HepG2 (cell line): Measurements from ENCODE around the gene HNRNPUL1. TPM values are rescaled to one million over a fixed set of nuclear protein-coding genes. Genes with fewer than 3 reads are reported as not detected.
A peak's percentile ranks its signal among the peaks of the same experiment; 100 is the strongest.

Experiments used
- ASH2L ChIP-seq: fragments of 300-600, 200-600 bp; sonication (generic); IDR thresholded peaks from 2 replicates; pipeline ENCODE4 v1.7.0; 2017; ENCODE audit warnings: low read depth, mild to moderate bottlenecking, moderate library complexity, mixed read lengths, low read length; ENCODE audit not compliant: insufficient read length
- ATF2 ChIP-seq: sonication (generic); formaldehyde crosslinking; IDR thresholded peaks from 2 replicates; pipeline ENCODE4 v1.4.0; 2020; ENCODE audit warnings: missing genetic modification reagents
- HINFP ChIP-seq: sonication (generic); formaldehyde crosslinking; IDR thresholded peaks from 2 replicates; pipeline ENCODE4 v1.4.0; 2020; ENCODE audit warnings: low read depth, mild to moderate bottlenecking, missing genetic modification reagents
- KLF13 ChIP-seq: sonication (generic); formaldehyde crosslinking; IDR thresholded peaks from 2 replicates; pipeline ENCODE4 v1.4.0; 2020; ENCODE audit warnings: mild to moderate bottlenecking, missing genetic modification reagents
- POLR2G ChIP-seq: fragments of 200-400 bp; formaldehyde crosslinking; IDR thresholded peaks from 2 replicates; pipeline ENCODE4 v1.6.1; 2018; ENCODE audit warnings: mild to moderate bottlenecking, low read depth, low read length, moderate library complexity
- RAD21 ChIP-seq: fragments of 450-650 bp; formaldehyde crosslinking; IDR thresholded peaks from 2 replicates; pipeline ENCODE4 v1.5.0; 2020; ENCODE audit warnings: mild to moderate bottlenecking
- SMAD9 ChIP-seq: sonication (generic); formaldehyde crosslinking; IDR thresholded peaks from 2 replicates; pipeline ENCODE4 v1.5.1; 2020; ENCODE audit warnings: mild to moderate bottlenecking, missing genetic modification reagents
- SP140L ChIP-seq: sonication (generic); formaldehyde crosslinking; IDR thresholded peaks from 2 replicates; pipeline ENCODE4 v1.4.0; 2020; ENCODE audit warnings: missing genetic modification reagents, borderline replicate concordance
- TAF1 ChIP-seq: sonication (generic); formaldehyde crosslinking; IDR thresholded peaks from 2 replicates; pipeline ENCODE4 v1.4.0; 2020; ENCODE audit warnings: missing genetic modification reagents
- ZFP82 ChIP-seq: sonication (generic); formaldehyde crosslinking; IDR thresholded peaks from 2 replicates; pipeline ENCODE4 v1.5.1; 2020; ENCODE audit warnings: mild to moderate bottlenecking, missing genetic modification reagents, borderline replicate concordance
- ZNF589 ChIP-seq: sonication (generic); formaldehyde crosslinking; conservative IDR thresholded peaks from 2 replicates; pipeline ENCODE4 v1.8.0; 2022; ENCODE audit warnings: mild to moderate bottlenecking, moderate library complexity, missing genetic modification reagents
- polyA plus RNA-seq, 8 experiments: library from polyadenylated mRNA; depleted of rRNA in 3 of 8; stranded (reverse) in 7 of 8; unstranded in 1 of 8; fragments of >200 nt; fragmentation: Illumina TruSeq in 4 of 8; extraction: Trizol in 4 of 8; gene quantifications; 2 replicates each; pipeline versions ENCODE4 v1.2.1 to v1.2.3, GENCODE V29; 2011 to 2016; ENCODE audit warnings: low read depth in 4 of 8, missing spikeins in 1 of 8, mixed read lengths in 1 of 8; ENCODE audit not compliant: insufficient read depth in 1 of 8
- total RNA-seq, 5 experiments: library from RNA; depleted of rRNA; stranded (reverse); fragments of >200 nt; fragmentation: Illumina TruSeq; extraction: Trizol; gene quantifications; 2 replicates each; pipeline ENCODE4 v1.2.3, GENCODE V29; 2016; ENCODE audit warnings: low read depth in 1 of 5
- TF ChIP-seq, protein P1 (sequence below), 2 experiments: fragments of 450-650 bp in 1 of 2; sonication (generic) in 1 of 2; formaldehyde crosslinking in 1 of 2; IDR thresholded peaks; 2 replicates each; pipeline versions ENCODE4 v1.6.1 to v1.8.0; 2016 to 2022; ENCODE audit warnings: antibody characterized with exemption in 1 of 2, mild to moderate bottlenecking in 1 of 2, missing genetic modification reagents in 1 of 2
- TF ChIP-seq, protein P2 (sequence below): sonication (generic); formaldehyde crosslinking; IDR thresholded peaks from 2 replicates; pipeline ENCODE4 v1.4.0; 2020; ENCODE audit warnings: missing genetic modification reagents, borderline replicate concordance

HNRNPUL1 gene
- total and polyA plus RNA-seq, 2 of the 13 experiments (the other 11 are each of a cell fraction or from before 2014, with no cell fraction given) = 30.9 to 81.7 TPM

GRCh38 chr19:41263042-41263849 is 926 bp upstream of the HNRNPUL1 start (continued):
- TF ChIP-seq, protein P1, sequence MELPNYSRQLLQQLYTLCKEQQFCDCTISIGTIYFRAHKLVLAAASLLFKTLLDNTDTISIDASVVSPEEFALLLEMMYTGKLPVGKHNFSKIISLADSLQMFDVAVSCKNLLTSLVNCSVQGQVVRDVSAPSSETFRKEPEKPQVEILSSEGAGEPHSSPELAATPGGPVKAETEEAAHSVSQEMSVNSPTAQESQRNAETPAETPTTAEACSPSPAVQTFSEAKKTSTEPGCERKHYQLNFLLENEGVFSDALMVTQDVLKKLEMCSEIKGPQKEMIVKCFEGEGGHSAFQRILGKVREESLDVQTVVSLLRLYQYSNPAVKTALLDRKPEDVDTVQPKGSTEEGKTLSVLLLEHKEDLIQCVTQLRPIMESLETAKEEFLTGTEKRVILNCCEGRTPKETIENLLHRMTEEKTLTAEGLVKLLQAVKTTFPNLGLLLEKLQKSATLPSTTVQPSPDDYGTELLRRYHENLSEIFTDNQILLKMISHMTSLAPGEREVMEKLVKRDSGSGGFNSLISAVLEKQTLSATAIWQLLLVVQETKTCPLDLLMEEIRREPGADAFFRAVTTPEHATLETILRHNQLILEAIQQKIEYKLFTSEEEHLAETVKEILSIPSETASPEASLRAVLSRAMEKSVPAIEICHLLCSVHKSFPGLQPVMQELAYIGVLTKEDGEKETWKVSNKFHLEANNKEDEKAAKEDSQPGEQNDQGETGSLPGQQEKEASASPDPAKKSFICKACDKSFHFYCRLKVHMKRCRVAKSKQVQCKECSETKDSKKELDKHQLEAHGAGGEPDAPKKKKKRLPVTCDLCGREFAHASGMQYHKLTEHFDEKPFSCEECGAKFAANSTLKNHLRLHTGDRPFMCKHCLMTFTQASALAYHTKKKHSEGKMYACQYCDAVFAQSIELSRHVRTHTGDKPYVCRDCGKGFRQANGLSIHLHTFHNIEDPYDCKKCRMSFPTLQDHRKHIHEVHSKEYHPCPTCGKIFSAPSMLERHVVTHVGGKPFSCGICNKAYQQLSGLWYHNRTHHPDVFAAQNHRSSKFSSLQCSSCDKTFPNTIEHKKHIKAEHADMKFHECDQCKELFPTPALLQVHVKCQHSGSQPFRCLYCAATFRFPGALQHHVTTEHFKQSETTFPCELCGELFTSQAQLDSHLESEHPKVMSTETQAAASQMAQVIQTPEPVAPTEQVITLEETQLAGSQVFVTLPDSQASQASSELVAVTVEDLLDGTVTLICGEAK (IDR thresholded peaks at IDR 0.05) = no peak
- TF ChIP-seq, protein P1 (CRISPR knock-in tag; IDR thresholded peaks at IDR 0.05) = peak; percentile 5; the same call in 1 of the 2 replicates
- TF ChIP-seq ATF2 (CRISPR knock-in tag) (no peak), ZFP82 (CRISPR knock-in tag) (no peak), ASH2L (peak; percentile 20), POLR2G (peak; percentile 78), KLF13 (CRISPR knock-in tag) (no peak), ZNF589 (no peak), RAD21 (CRISPR knock-in tag) (no peak), SP140L (no peak), SMAD9 (CRISPR knock-in tag) (no peak), TAF1 (CRISPR knock-in tag) (peak; percentile 45; the same call in 1 of the 2 replicates), HINFP (no peak)
- TF ChIP-seq, protein P2, sequence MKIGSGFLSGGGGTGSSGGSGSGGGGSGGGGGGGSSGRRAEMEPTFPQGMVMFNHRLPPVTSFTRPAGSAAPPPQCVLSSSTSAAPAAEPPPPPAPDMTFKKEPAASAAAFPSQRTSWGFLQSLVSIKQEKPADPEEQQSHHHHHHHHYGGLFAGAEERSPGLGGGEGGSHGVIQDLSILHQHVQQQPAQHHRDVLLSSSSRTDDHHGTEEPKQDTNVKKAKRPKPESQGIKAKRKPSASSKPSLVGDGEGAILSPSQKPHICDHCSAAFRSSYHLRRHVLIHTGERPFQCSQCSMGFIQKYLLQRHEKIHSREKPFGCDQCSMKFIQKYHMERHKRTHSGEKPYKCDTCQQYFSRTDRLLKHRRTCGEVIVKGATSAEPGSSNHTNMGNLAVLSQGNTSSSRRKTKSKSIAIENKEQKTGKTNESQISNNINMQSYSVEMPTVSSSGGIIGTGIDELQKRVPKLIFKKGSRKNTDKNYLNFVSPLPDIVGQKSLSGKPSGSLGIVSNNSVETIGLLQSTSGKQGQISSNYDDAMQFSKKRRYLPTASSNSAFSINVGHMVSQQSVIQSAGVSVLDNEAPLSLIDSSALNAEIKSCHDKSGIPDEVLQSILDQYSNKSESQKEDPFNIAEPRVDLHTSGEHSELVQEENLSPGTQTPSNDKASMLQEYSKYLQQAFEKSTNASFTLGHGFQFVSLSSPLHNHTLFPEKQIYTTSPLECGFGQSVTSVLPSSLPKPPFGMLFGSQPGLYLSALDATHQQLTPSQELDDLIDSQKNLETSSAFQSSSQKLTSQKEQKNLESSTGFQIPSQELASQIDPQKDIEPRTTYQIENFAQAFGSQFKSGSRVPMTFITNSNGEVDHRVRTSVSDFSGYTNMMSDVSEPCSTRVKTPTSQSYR = no peak
